Measurements from ENCODE around the gene ARF6.

Gene ARF6

GRCh38 chr14:49940808-49941421, 48.0 kb downstream of the ARF6 start:
- Histone ChIP-seq H3K4me3 (replicated peaks; ENCODE audit: low read depth, low read length) (no peak overlapping the region), H3K27me3 (replicated peaks; ENCODE audit: control insufficient read depth, insufficient read depth, low read length) (no peaks in the 10 kb centered on the region), H3K36me3 (ENCODE audit: control insufficient read depth, insufficient read depth, low read length) (no peaks in the 10 kb centered on the region)
- DNase-seq (ENCODE audit: extremely low read depth, insufficient read length), result no peak
- TF ChIP-seq CTCF (IDR thresholded peaks at IDR 0.05; ENCODE audit: insufficient read depth, low read length, poor library complexity, severe bottlenecking), result no peak

- Histone ChIP-seq H3K27me3 (replicated peaks; ENCODE audit: control insufficient read depth, insufficient read depth, low read length) (no peaks in the 10 kb centered on the region), H3K4me3 (replicated peaks; ENCODE audit: low read depth, low read length) (no peak overlapping the region)
- no peak for DNase-seq (ENCODE audit: extremely low read depth, insufficient read length)
Measured at GRCh38 chr14:49942090-49942489, 49.2 kb downstream of the ARF6 start.

GRCh38 chr14:49944501-49944900, 51.6 kb downstream of the ARF6 start:
- no peak for DNase-seq (ENCODE audit: extremely low read depth, insufficient read length)
- no peaks in the 10 kb centered on the region for H3K27me3 ChIP-seq (replicated peaks; ENCODE audit: control insufficient read depth, insufficient read depth, low read length)
- H3K36me3 ChIP-seq (ENCODE audit: control insufficient read depth, insufficient read depth, low read length), result no peaks in the 10 kb centered on the region
- no peak overlapping the region for H3K4me3 ChIP-seq (replicated peaks; ENCODE audit: low read depth, low read length)
- no peak for TF ChIP-seq CTCF (IDR thresholded peaks at IDR 0.05; ENCODE audit: insufficient read depth, low read length, poor library complexity, severe bottlenecking)

More at GRCh38 chr14:49942090-49942489, 49.2 kb downstream of the ARF6 start:
- TF ChIP-seq CTCF (IDR thresholded peaks at IDR 0.05; ENCODE audit: insufficient read depth, low read length, poor library complexity, severe bottlenecking), result no peak
- H3K36me3 ChIP-seq (ENCODE audit: control insufficient read depth, insufficient read depth, low read length), result no peaks in the 10 kb centered on the region

GRCh38 chr14:49945448-49946319, 52.8 kb downstream of the ARF6 start:
- H3K27me3 ChIP-seq (replicated peaks; ENCODE audit: control insufficient read depth, insufficient read depth, low read length), result no peaks in the 10 kb centered on the region
- no peak for TF ChIP-seq CTCF (IDR thresholded peaks at IDR 0.05; ENCODE audit: insufficient read depth, low read length, poor library complexity, severe bottlenecking)
- no peaks in the 10 kb centered on the region for H3K36me3 ChIP-seq (ENCODE audit: control insufficient read depth, insufficient read depth, low read length)
- H3K4me3 ChIP-seq (replicated peaks; ENCODE audit: low read depth, low read length), result no peak overlapping the region
- DNase-seq (ENCODE audit: extremely low read depth, insufficient read length), result no peak
